Calu3 (cell line): ENCODE results near the gene KRT77. TPM values are rescaled to one million over a fixed set of nuclear protein-coding genes. Genes with fewer than 3 reads are reported as not detected.
"Not testable (repeated sequence)": the region's sequence is repeated elsewhere in the genome, so short reads cannot be mapped to it uniquely, and the experiment has no call there.

ENCODE experiments used
- BruUV-seq: library from RNA; stranded (reverse); fragments of 400-500 nt; replicated peaks from 2 replicates; lab custom pipeline; 2021; lab: Mats Ljungman, UMichigan
- CTCF ChIA-PET: fragments of 300-600 bp; sonication (Branson Sonifier 250); formaldehyde crosslinking; loops from one replicate; lab custom pipeline; 2022; ENCODE audit warnings: antibody characterized with exemption; lab: Charles Lee
- DNase-seq: peaks from one replicate; pipeline ENCODE4 v3.0.0; 2022
- H3K27ac Mint-ChIP-seq: one replicate; pipeline ENCODE4 v1.8.0; 2022; ENCODE audit warnings: mixed read lengths; ENCODE audit not compliant: unreplicated experiment
- H3K27me3 Mint-ChIP-seq: one replicate; pipeline ENCODE4 v1.8.0; 2022; ENCODE audit warnings: mixed read lengths; ENCODE audit not compliant: unreplicated experiment
- H3K36me3 Mint-ChIP-seq: one replicate; pipeline ENCODE4 v1.8.0; 2022; ENCODE audit warnings: mild to moderate bottlenecking, moderate library complexity, mixed read lengths; ENCODE audit not compliant: insufficient read depth, unreplicated experiment
- H3K4me1 Mint-ChIP-seq: one replicate; pipeline ENCODE4 v1.8.0; 2022; ENCODE audit warnings: mild to moderate bottlenecking, low read depth, mixed read lengths; ENCODE audit not compliant: unreplicated experiment
- H3K4me3 Mint-ChIP-seq: one replicate; pipeline ENCODE4 v1.8.0; 2022; ENCODE audit warnings: mild to moderate bottlenecking, low read depth, moderate library complexity, mixed read lengths; ENCODE audit not compliant: unreplicated experiment
- H3K9me3 Mint-ChIP-seq: one replicate; pipeline ENCODE4 v1.8.0; 2022; ENCODE audit warnings: low read depth, mixed read lengths; ENCODE audit not compliant: unreplicated experiment
- CTCF ChIP-seq: fragments of 200-600 bp; IDR thresholded peaks from one replicate; pipeline ENCODE4 v1.8.0; 2022; ENCODE audit warnings: antibody characterized with exemption; ENCODE audit not compliant: unreplicated experiment
- intact Hi-C: fragments of 100-400 bp; cut with micrococcal nuclease; formaldehyde crosslinking; loops from one replicate; pipeline ENCODE4 v1.10.0; 2022; ENCODE audit not compliant: unreplicated experiment
- total RNA-seq: library from RNA; stranded (reverse); gene quantifications from 2 replicates; pipeline ENCODE4 v1.2.3, GENCODE V29; 2022

KRT77 gene
- total RNA-seq, 1 experiment from 2014 or later: not detected

- H3K27ac Mint-ChIP-seq: no peak overlapping the region
- CTCF ChIA-PET: no interaction called here
- no peak for DNase-seq
- no peak for TF ChIP-seq CTCF
- intact Hi-C loops: no loop called here
- no peaks in the 10 kb centered on the region for H3K4me1 Mint-ChIP-seq
- H3K4me3 Mint-ChIP-seq: no peak overlapping the region
- no peaks in the 10 kb centered on the region for H3K36me3 Mint-ChIP-seq
- no TSS peak for BruUV-seq
- peaks cover 57% of the 10 kb centered on the region for H3K27me3 Mint-ChIP-seq
- H3K9me3 Mint-ChIP-seq: no peaks in the 10 kb centered on the region
These were observed 12.7 kb upstream of the KRT77 start for GRCh38 chr12:52716061-52716460.

- Mint-ChIP-seq H3K4me3 (no peak overlapping the region), H3K36me3 (no peaks in the 10 kb centered on the region), H3K27me3 (peaks cover 57% of the 10 kb centered on the region), H3K27ac (no peak overlapping the region), H3K9me3 (no peaks in the 10 kb centered on the region), H3K4me1 (no peaks in the 10 kb centered on the region)
- no TSS peak for BruUV-seq
- intact Hi-C loops: no loop called here
- DNase-seq: no peak
- CTCF ChIA-PET: no interaction called here
- no peak for TF ChIP-seq CTCF
These were observed 12.1 kb upstream of the KRT77 start for GRCh38 chr12:52715416-52715815.

GRCh38 chr12:52714887-52715281 lies 11.6 kb upstream of the KRT77 start:
- intact Hi-C loops: no loop called here
- Mint-ChIP-seq H3K27ac (no peak overlapping the region), H3K36me3 (no peaks in the 10 kb centered on the region), H3K27me3 (peaks cover 59% of the 10 kb centered on the region), H3K4me1 (no peaks in the 10 kb centered on the region), H3K4me3 (no peak overlapping the region), H3K9me3 (no peaks in the 10 kb centered on the region)
- no TSS peak for BruUV-seq
- TF ChIP-seq CTCF: no peak
- DNase-seq: no peak
- CTCF ChIA-PET: no interaction called here

DNA sequence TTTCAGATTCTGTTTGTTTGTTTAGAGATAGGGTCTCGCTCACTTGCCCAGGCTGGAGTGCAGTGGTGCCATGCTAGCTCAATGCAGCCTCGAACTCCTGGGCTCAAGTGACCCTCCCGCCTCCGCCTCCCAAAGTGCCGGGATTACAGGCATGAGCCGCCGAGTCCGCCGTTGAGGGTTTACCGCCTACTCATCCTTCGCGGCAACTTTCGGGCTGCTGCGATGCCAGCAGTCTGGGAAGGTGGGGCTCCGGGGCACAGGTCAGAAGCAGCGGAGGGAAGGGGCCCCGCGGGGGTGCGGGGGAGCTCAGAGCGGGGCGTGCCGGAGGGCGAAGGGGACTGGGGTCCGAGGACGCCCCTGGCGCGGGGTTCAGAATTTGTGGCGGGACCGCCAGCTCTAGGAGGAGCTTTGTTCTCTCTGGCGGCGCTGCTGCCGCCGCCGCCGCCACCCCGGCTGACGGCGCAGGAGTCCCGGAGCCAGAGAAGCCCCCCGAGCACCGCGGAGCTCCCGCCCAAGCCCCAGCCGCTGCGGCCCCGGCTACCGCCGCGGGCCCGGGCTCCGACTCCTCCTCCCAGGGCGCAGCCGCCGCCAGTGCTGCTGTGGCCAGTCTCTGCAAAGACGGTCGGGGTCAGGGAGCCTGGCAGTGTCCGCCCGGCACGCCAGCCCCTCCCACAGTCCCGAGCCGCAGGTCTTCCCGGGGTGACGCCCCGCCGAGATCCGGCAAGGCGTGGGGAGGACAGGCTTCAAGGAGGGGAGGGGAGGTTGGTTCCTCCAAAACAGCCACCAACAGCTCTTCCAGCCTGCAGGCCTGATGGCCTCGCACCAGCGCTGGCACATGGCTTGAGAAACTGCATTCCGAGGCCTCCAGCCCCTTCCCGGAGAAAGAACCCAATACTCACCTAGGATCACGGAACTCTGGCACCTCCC lies 10.9 kb upstream of the KRT77 start:
- Mint-ChIP-seq H3K27ac (no peak overlapping the region), H3K27me3 (peaks cover 65% of the 10 kb centered on the region), H3K4me3 (no peak overlapping the region), H3K4me1 (no peaks in the 10 kb centered on the region), H3K9me3 (no peaks in the 10 kb centered on the region), H3K36me3 (no peaks in the 10 kb centered on the region)
- TF ChIP-seq CTCF: no peak
- intact Hi-C loops: no loop called here
- DNase-seq: no peak
- no TSS peak for BruUV-seq
- CTCF ChIA-PET: no interaction called here

DNA sequence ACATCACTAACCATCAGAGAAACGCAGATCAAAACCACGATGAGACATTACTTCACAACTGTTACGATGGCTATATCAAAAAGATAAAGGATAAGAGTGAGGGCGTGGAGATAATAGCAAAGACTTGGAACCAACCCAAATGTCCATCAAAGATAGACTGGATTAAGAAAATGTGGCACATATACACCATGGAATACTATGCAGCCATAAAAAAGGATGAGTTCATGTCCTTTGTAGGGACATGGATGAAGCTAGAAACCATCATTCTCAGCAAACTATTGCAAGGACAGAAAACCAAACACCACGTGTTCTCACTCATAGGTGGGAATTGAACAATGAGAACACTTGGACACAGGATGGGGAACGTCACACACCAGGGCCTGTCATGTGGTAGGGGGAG lies 8.8 kb upstream of the KRT77 start:
- CTCF ChIA-PET, DNase-seq, BruUV-seq, H3K4me1 Mint-ChIP-seq, H3K4me3 Mint-ChIP-seq, H3K27ac Mint-ChIP-seq, intact Hi-C loops, H3K36me3 Mint-ChIP-seq, H3K9me3 Mint-ChIP-seq: not testable (repeated sequence)
- peaks cover 57% of the 10 kb centered on the region for H3K27me3 Mint-ChIP-seq
